K562 (cell line): ENCODE data around the gene CNP. TPM values are rescaled to one million over a fixed set of nuclear protein-coding genes. Genes with fewer than 3 reads are reported as not detected.

Experiments used
- ATAC-seq: fragments of 200-7000 bp; cut with Tn5 transposase; 3 replicates; pipeline ENCODE4 v1.9.1; 2020; ENCODE audit warnings: moderate library complexity
- BruUV-seq: library from RNA; stranded (reverse); fragments of 400-500 nt; replicated peaks from 2 replicates; lab custom pipeline; 2021; lab: Mats Ljungman, UMichigan
- CTCF ChIA-PET: fragments of 300-600 bp; formaldehyde crosslinking; extraction: SDS; loops from one replicate; lab custom pipeline; 2021; ENCODE audit warnings: low intra/inter-chr PET ratio; lab: Yijun Ruan, JAX
- POLR2A ChIA-PET: fragments of 300-600, 350-650 bp; sonication (Branson Sonifier 250); formaldehyde crosslinking; extraction: SDS; loops from one replicate; lab custom pipeline; 2021; ENCODE audit warnings: antibody characterized with exemption, inconsistent platforms; lab: Yijun Ruan, JAX
- DNase-seq, 4 experiments: peaks; one replicate each; pipeline versions ENCODE4 v3.0.0 to v3.0.0-alpha.2; 2011 to 2018; ENCODE audit warnings: low spot score in 3 of 4, mixed read lengths in 3 of 4; ENCODE audit errors: extremely low read depth in 1 of 4
- FAIRE-seq: peaks from 2 replicates; lab custom pipeline; 2011; peaks lifted over from hg19 to GRCh38; lab: Jason Lieb, UNC
- H2AFZ ChIP-seq: 2 replicates; pipeline ENCODE4 v1.6.0; 2011; ENCODE audit warnings: low read depth, low read length, control low read depth, inconsistent platforms
- H3K27ac ChIP-seq: fragments of 200-600 bp; 3 replicates; pipeline ENCODE4 v1.8.0; 2011; ENCODE audit warnings: low read depth, mild to moderate bottlenecking, control low read depth, inconsistent platforms, low read length, moderate library complexity, mixed read lengths; ENCODE audit errors: extremely low read depth
- H3K27me3 ChIP-seq, 2 experiments: fragments of 300-600 bp in 1 of 2; 2 replicates in 1 of 2; 3 replicates in 1 of 2; pipeline versions ENCODE4 v1.6.0 to v1.8.0; 2011; ENCODE audit warnings: inconsistent platforms in 2 of 2, low read length in 2 of 2, mild to moderate bottlenecking in 1 of 2, mixed read lengths in 1 of 2, moderate library complexity in 1 of 2; ENCODE audit not compliant: control insufficient read depth in 2 of 2, insufficient read depth in 2 of 2
- H3K36me3 ChIP-seq: fragments of 300-600 bp; 3 replicates; pipeline ENCODE4 v1.8.0; 2011; ENCODE audit warnings: mild to moderate bottlenecking, low read length, inconsistent platforms; ENCODE audit not compliant: control insufficient read depth, insufficient read depth
- H3K4me1 ChIP-seq, 2 experiments: fragments of 200-600 bp in 1 of 2; replicated peaks in 1 of 2; 2 replicates in 1 of 2; 3 replicates in 1 of 2; pipeline versions ENCODE4 v1.5.1 to v1.8.0; 2011; ENCODE audit warnings: inconsistent platforms in 2 of 2, low read length in 2 of 2, mild to moderate bottlenecking in 1 of 2, mixed read lengths in 1 of 2, moderate library complexity in 1 of 2; ENCODE audit not compliant: control insufficient read depth in 2 of 2, insufficient read depth in 2 of 2
- H3K4me2 ChIP-seq: 2 replicates; pipeline ENCODE4 v1.6.1; 2011; ENCODE audit warnings: low read length, control low read depth, inconsistent platforms, mixed read lengths; ENCODE audit not compliant: insufficient read depth
- H3K4me3 ChIP-seq: fragments of 200-600 bp; sonication (generic), shearing (Covaris generic); 2 replicates; pipeline ENCODE4 v1.5.1; 2016; ENCODE audit warnings: control low read depth, inconsistent platforms
- H3K79me2 ChIP-seq: fragments of 200-600 bp; 3 replicates; pipeline ENCODE4 v1.8.0; 2011; ENCODE audit warnings: low read length, inconsistent platforms; ENCODE audit not compliant: control insufficient read depth, insufficient read depth
- H3K9ac ChIP-seq, 2 experiments: 2 replicates each; pipeline versions ENCODE4 v1.6.0 to v1.6.1; 2011; ENCODE audit warnings: low read depth in 2 of 2, low read length in 2 of 2, control low read depth in 1 of 2, inconsistent platforms in 1 of 2, mild to moderate bottlenecking in 1 of 2, mixed read lengths in 1 of 2; ENCODE audit not compliant: insufficient read depth in 1 of 2
- H3K9me1 ChIP-seq: one replicate; pipeline ENCODE4 v1.6.0; 2011; ENCODE audit warnings: inconsistent platforms, mild to moderate bottlenecking, low read length, moderate library complexity; ENCODE audit not compliant: control insufficient read depth, insufficient read depth
- H3K9me3 ChIP-seq: replicated peaks from 2 replicates; pipeline ENCODE4 v1.5.1; 2011; ENCODE audit warnings: low read depth, low read length, inconsistent platforms; ENCODE audit not compliant: control insufficient read depth, insufficient read depth
- H4K20me1 ChIP-seq: replicated peaks from 2 replicates; pipeline ENCODE4 v1.6.1; 2011; ENCODE audit warnings: low read length, inconsistent platforms, mixed read lengths; ENCODE audit not compliant: control insufficient read depth, insufficient read depth
- ARID2 ChIP-seq: fragments of 450-650 bp; IDR thresholded peaks from 2 replicates; pipeline ENCODE4 v1.6.1; 2017; ENCODE audit warnings: antibody characterized with exemption, mild to moderate bottlenecking
- CTCF ChIP-seq, 3 experiments: IDR thresholded peaks in 2 of 3; conservative IDR thresholded peaks in 1 of 3; 2 replicates each; pipeline ENCODE4 v1.5.1; 2011 to 2012; ENCODE audit warnings: low read length in 3 of 3, mild to moderate bottlenecking in 3 of 3, control low read depth in 2 of 3, improper control_type of control experiment in 1 of 3, inconsistent platforms in 1 of 3, low read depth in 1 of 3, mixed read lengths in 1 of 3, moderate library complexity in 1 of 3; ENCODE audit not compliant: insufficient read depth in 2 of 3
- MNT ChIP-seq, 2 experiments: fragments of 450-650 bp; conservative IDR thresholded peaks; 2 replicates each; pipeline ENCODE4 v1.6.1; 2017; ENCODE audit warnings: mild to moderate bottlenecking in 2 of 2, moderate library complexity in 2 of 2
- NFYB ChIP-seq: IDR thresholded peaks from 2 replicates; pipeline ENCODE4 v1.6.1; 2011; ENCODE audit warnings: mild to moderate bottlenecking, moderate library complexity; ENCODE audit not compliant: insufficient read length; ENCODE audit errors: extremely low read depth
- RFX7 ChIP-seq: fragments of 250-450 bp; sonication (Bioruptor Pico); IDR thresholded peaks from 2 replicates; pipeline ENCODE4 v1.5.1; 2021; ENCODE audit warnings: mild to moderate bottlenecking
- SMC3 ChIP-seq: conservative IDR thresholded peaks from 2 replicates; pipeline ENCODE4 v1.6.1; 2011; ENCODE audit warnings: low read depth, low read length, improper control_type of control experiment; ENCODE audit not compliant: insufficient read depth
- STAG1 ChIP-seq: sonication (generic); formaldehyde crosslinking; IDR thresholded peaks from 2 replicates; pipeline ENCODE4 v1.5.0; 2020; ENCODE audit warnings: missing genetic modification reagents, borderline replicate concordance
- XRCC5 ChIP-seq: fragments of 200-400 bp; formaldehyde crosslinking; IDR thresholded peaks from 2 replicates; pipeline ENCODE4 v1.6.1; 2017; ENCODE audit warnings: low read depth, mild to moderate bottlenecking, low read length
- WGBS: fragments of 100-300 bp; shearing (Covaris generic); methylation state at CpG from one replicate; pipeline ENCODE4 v1.1.6; 2016; ENCODE audit warnings: low coverage, mixed read lengths; ENCODE audit not compliant: insufficient coverage; ENCODE audit errors: missing lambda C conversion rate; 5-methylcytosine and 5-hydroxymethylcytosine counted together
- in situ Hi-C: fragments of 300-500 bp; cut with MboI; formaldehyde crosslinking; loops from 4 replicates; pipeline ENCODE4 v1.15.0; 2018; ENCODE audit warnings: inconsistent platforms, mixed read lengths
- intact Hi-C: fragments of 100-400 bp; cut with micrococcal nuclease; formaldehyde crosslinking; loops from 2 replicates; pipeline ENCODE4 v1.14.2; 2022
- polyA plus RNA-seq, 8 experiments: library from polyadenylated mRNA; depleted of rRNA in 4 of 8; stranded (reverse) in 5 of 8; unstranded in 3 of 8; fragments of >200 nt; fragmentation: Nextera tagmentation in 2 of 8; fragmentation: Illumina TruSeq in 1 of 8; extraction: Ambion mirVana in 2 of 8; extraction: Trizol in 1 of 8; gene quantifications; 2 replicates each; pipeline versions ENCODE4 v1.2.1 to v1.2.3, GENCODE V29; 2011 to 2014; ENCODE audit warnings: inconsistent platforms in 1 of 8, missing spikeins in 1 of 8
- total RNA-seq, 7 experiments: library from RNA; depleted of rRNA in 6 of 7; stranded (reverse); fragments of >200 nt in 6 of 7; fragmentation: Illumina TruSeq in 2 of 7; extraction: Trizol in 2 of 7; gene quantifications; 2 replicates each; pipeline versions ENCODE4 v1.2.1 to v1.2.3, GENCODE V29; 2011 to 2021; ENCODE audit warnings: low replicate concordance in 1 of 7

Gene CNP
- total and polyA plus RNA-seq, 9 of the 15 experiments (the other 6 are each of a cell fraction or from before 2014, with no cell fraction given): 1.7 to 52.0 (median 29.1) TPM

- Histone ChIP-seq H3K9me1 (peaks cover 6% of the 10 kb centered on the region), H3K9me3 (no peaks in the 10 kb centered on the region; the same call in 1 of the 2 replicates), H2AFZ (peak overlapping the region; percentile 53; the same call in 1 of the 2 replicates), H3K9ac (peak overlapping the region in 1 of 2 experiments; percentile 62; a peak in 2 of 4 replicates), H3K79me2 (peaks cover 13% of the 10 kb centered on the region), H3K36me3 (peaks cover 4% of the 10 kb centered on the region; the same call in 1 of the 3 replicates), H3K4me3 (no peak overlapping the region), H3K27ac (no peak overlapping the region), H3K4me2 (no peak overlapping the region), H3K27me3 (no peaks in the 10 kb centered on the region), H3K4me1 (peaks cover 21 to 40% of the 10 kb centered on the region in 2 experiments), H4K20me1 (no peaks in the 10 kb centered on the region)
- in situ Hi-C loops (loop anchor here (5.0 kb wide), 2 partner anchors 61 to 149 kb away; partner anchors contain the start of gene DHX58), intact Hi-C loops (loop anchor here (1.0 to 5.0 kb wide), 4 partner anchors 138 to 444 kb away; partner anchors contain the start of gene KCNH4)
- peak; percentile 78 for FAIRE-seq
- ATAC-seq: peak; percentile 47
- ChIA-PET POLR2A (interaction anchor here (0.6 to 4.6 kb wide), 2 partner anchors 13 to 218 kb away, joined by 3 to 28 read pairs; partner anchors contain the start of gene KCNH4), CTCF (interaction anchor here (0.7 to 2.5 kb wide), 5 partner anchors 100 to 975 kb away, joined by 3 to 20 read pairs (median 5); no protein-coding TSS in a partner anchor)
- no TSS peak for BruUV-seq
- peak; percentile 77 to 81 (median 78) for DNase-seq
- 25% methylated on average over 9 of the region's 9 CpGs for WGBS
- TF ChIP-seq MNT (conservative IDR thresholded peaks at IDR 0.05): 0 out of 4 replicates have a peak, but pooled peaks of 1 of the 2 experiments have one; percentile 24
- no peak for TF ChIP-seq RFX7 (CRISPR knock-in tag)
- no peak for TF ChIP-seq NFYB
- peak; percentile 79 to 94 (median 90) for TF ChIP-seq CTCF (IDR thresholded peaks at IDR 0.05 in 2 of 3, conservative IDR thresholded peaks at IDR 0.05 in 1 of 3; ENCODE audit: insufficient read depth in 2 of 3, low read depth in 1 of 3, low read length in 3 of 3)
- TF ChIP-seq SMC3: peak; percentile 83
- TF ChIP-seq STAG1 (CRISPR knock-in tag): peak; percentile 82; the same call in 1 of the 2 replicates
- TF ChIP-seq XRCC5: 0 out of 2 replicates have a peak, but pooled peaks have one; percentile 46
- peak; percentile 60; the same call in 1 of the 2 replicates for TF ChIP-seq ARID2
Observed at GRCh38 chr17:41962768-41963434, 3.7 kb upstream of the CNP start.
